ENCODE data around the gene IL1RAPL1.

The IL1RAPL1 gene

DNA sequence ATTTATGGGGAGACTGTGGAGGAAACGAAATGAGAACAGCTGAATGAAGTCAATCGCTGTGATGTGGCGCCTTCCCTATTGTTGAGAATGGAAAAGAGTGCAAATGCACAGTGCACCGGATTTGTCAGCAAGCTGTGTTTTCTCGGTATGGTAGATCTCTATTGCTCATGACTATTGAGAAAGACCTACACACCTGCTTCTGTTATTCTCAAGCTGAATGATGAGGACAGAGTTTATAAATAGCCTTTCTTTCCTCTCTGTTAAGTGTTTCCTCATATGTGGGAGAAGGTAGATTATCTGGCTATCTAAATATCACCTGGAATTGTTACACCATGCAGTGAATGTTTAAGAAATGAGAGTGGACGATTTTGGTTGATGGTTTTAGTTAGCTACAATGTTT lies 650.7 kb downstream of the IL1RAPL1 start:
- Histone ChIP-seq H3K4me3 (ENCODE audit: low read depth, low read length) (no peak overlapping the region), H3K27me3 (replicated peaks) (no peaks in the 10 kb centered on the region), H3K36me3 (replicated peaks) (no peaks in the 10 kb centered on the region), H3K27ac (no peak overlapping the region)
- DNase-seq = no peak
- TF ChIP-seq, protein P1, sequence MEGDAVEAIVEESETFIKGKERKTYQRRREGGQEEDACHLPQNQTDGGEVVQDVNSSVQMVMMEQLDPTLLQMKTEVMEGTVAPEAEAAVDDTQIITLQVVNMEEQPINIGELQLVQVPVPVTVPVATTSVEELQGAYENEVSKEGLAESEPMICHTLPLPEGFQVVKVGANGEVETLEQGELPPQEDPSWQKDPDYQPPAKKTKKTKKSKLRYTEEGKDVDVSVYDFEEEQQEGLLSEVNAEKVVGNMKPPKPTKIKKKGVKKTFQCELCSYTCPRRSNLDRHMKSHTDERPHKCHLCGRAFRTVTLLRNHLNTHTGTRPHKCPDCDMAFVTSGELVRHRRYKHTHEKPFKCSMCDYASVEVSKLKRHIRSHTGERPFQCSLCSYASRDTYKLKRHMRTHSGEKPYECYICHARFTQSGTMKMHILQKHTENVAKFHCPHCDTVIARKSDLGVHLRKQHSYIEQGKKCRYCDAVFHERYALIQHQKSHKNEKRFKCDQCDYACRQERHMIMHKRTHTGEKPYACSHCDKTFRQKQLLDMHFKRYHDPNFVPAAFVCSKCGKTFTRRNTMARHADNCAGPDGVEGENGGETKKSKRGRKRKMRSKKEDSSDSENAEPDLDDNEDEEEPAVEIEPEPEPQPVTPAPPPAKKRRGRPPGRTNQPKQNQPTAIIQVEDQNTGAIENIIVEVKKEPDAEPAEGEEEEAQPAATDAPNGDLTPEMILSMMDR (IDR thresholded peaks at IDR 0.05; ENCODE audit: low read depth, low read length, missing control alignments) = no peak
- in situ Hi-C loops (cut with HindIII; ENCODE audit: low pct_ligation_motif_present, low sequenced_read_pairs) = no loop called here

DNA sequence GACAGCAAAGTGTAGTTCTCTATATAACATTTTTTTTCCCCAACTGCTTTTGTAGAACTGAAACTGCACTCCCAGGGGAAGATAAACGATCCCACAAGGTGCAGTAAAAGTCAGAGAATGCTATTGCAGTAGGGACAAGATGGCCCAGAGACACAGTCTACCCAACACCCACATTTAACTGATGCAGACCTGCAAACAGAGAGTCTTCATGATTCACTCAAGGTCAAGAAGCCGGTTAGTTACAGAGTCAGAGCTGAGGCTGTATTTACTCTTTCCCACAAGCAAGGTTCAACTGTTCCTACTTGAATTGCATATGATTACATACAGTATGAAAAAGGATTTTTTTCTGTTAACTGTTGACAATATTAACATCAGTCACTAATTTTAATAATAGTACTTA lies 654.6 kb downstream of the IL1RAPL1 start:
- Histone ChIP-seq H3K27me3 (replicated peaks) (no peaks in the 10 kb centered on the region), H3K4me3 (ENCODE audit: low read depth, low read length) (no peak overlapping the region), H3K27ac (no peak overlapping the region), H3K36me3 (replicated peaks) (no peaks in the 10 kb centered on the region)
- in situ Hi-C loops (cut with HindIII; ENCODE audit: low pct_ligation_motif_present, low sequenced_read_pairs) = no loop called here
- DNase-seq = peak; percentile 7
- TF ChIP-seq, protein P1 (IDR thresholded peaks at IDR 0.05; ENCODE audit: low read depth, low read length, missing control alignments) = no peak

DNA sequence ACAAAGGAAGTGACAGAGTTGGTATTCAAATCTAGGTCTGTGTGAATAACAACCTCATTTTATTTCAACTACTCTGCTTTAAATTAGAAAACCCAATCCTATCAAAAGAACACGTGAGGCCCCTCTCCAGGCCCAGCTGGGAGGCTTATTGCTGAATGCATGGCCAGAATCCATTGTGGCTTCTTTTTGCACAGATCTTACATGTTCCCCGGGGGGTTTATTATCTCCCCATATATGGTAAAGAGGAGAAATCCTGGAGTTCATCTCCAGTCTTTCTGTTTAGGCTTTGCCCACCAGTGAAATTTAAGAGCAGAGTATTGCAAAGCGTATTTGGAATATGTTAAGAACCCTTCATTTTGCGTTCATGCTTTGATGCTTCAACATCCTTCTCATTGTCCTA lies 655.6 kb downstream of the IL1RAPL1 start:
- TF ChIP-seq, protein P1 (IDR thresholded peaks at IDR 0.05; ENCODE audit: low read depth, low read length, missing control alignments) = no peak
- no peaks in the 10 kb centered on the region for H3K27me3 ChIP-seq (replicated peaks)
- no peak overlapping the region for H3K4me3 ChIP-seq (ENCODE audit: low read depth, low read length)
- no peak overlapping the region for H3K27ac ChIP-seq
- in situ Hi-C loops (cut with HindIII; ENCODE audit: low pct_ligation_motif_present, low sequenced_read_pairs) = no loop called here
- H3K36me3 ChIP-seq (replicated peaks) = no peaks in the 10 kb centered on the region
- DNase-seq = no peak

DNA sequence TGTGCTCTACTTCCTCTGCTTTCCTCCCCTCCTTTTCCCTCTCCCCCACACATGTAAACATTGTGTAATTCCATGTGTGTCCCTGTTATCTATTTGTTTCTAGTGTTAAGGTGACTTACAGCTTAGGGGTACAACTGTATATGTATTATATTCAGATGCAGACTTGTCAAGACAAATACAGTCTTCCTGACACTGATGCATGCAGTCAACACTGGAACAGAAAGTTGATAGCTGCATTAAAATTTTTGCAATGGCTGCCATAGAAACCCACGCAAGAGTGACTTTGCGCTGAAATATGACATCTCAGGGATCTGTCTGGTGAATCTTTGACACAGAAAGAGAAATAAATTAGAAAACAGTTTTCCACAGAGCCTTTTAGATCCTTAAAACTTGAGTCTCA lies 656.7 kb downstream of the IL1RAPL1 start:
- no peak for DNase-seq
- in situ Hi-C loops (cut with HindIII; ENCODE audit: low pct_ligation_motif_present, low sequenced_read_pairs) = no loop called here

DNA sequence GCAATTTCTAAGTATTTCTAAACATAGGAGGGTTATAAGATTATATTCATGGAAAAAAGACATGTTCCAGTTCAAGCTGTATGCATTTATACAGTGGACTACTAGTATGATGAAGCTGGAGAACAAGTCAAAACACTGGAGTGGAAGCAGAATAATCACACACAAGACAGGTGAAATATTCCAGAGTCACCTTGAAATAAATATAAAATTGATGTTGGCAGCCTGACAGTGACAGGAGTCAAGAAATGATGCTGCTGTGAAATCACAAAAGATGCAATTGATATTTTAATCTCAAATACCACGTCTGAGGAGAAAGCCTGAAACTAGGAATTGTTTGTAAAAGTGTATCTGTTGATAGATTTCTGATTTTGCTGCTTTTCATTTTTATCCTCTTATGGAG lies 667.3 kb downstream of the IL1RAPL1 start:
- H3K4me3 ChIP-seq (ENCODE audit: low read depth, low read length) = no peak overlapping the region
- in situ Hi-C loops (cut with HindIII; ENCODE audit: low pct_ligation_motif_present, low sequenced_read_pairs) = no loop called here
- H3K27me3 ChIP-seq (replicated peaks) = no peaks in the 10 kb centered on the region
- DNase-seq = no peak
- no peaks in the 10 kb centered on the region for H3K36me3 ChIP-seq (replicated peaks)
- H3K27ac ChIP-seq = no peak overlapping the region
- TF ChIP-seq, protein P1 (IDR thresholded peaks at IDR 0.05; ENCODE audit: low read depth, low read length, missing control alignments) = no peak

More for the DNA sequence above, 656.7 kb downstream of the IL1RAPL1 start:
- Histone ChIP-seq H3K27me3 (replicated peaks) (no peaks in the 10 kb centered on the region), H3K36me3 (replicated peaks) (no peaks in the 10 kb centered on the region), H3K27ac (no peak overlapping the region), H3K4me3 (ENCODE audit: low read depth, low read length) (no peak overlapping the region)
- TF ChIP-seq, protein P1 (IDR thresholded peaks at IDR 0.05; ENCODE audit: low read depth, low read length, missing control alignments) = no peak

DNA sequence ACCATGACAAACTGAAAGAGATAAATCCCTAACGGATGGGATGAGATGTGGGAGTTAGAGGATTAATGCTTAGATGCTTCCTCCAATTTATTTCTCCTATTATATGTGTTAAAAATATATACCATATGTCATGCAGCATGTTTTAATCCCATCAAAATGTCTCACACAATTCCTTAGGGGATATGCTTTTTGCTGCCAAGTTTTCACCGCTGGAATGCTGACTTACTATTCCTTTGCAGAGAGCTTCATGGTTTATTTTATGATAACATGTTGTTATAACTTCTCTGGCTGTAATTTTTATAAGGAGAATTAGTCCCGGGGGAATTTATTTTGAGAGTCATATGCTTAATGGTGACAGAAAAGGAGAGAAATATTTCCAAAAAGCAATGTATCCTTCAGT lies 670.3 kb downstream of the IL1RAPL1 start:
- Histone ChIP-seq H3K27ac (no peak overlapping the region), H3K4me3 (ENCODE audit: low read depth, low read length) (no peak overlapping the region), H3K36me3 (replicated peaks) (no peaks in the 10 kb centered on the region), H3K27me3 (replicated peaks) (no peaks in the 10 kb centered on the region)
- TF ChIP-seq, protein P1 (IDR thresholded peaks at IDR 0.05; ENCODE audit: low read depth, low read length, missing control alignments) = no peak
- peak; percentile 79 for DNase-seq
- in situ Hi-C loops (cut with HindIII; ENCODE audit: low pct_ligation_motif_present, low sequenced_read_pairs) = no loop called here

All from brain microvascular endothelial cell (primary cell).